DMS114 treated with DMSO at 0.1 percent for 48 hours (cell line): ENCODE measurements around the gene FUBP1.
"Not testable (repeated sequence)": the region's sequence is repeated elsewhere in the genome, so short reads cannot be mapped to it uniquely, and the experiment has no call there.

Source experiments
- DNase-seq: peaks from one replicate; lab custom pipeline; 2025; ENCODE audit not compliant: unreplicated experiment; lab: John Stamatoyannopoulos, UW

Gene FUBP1

GRCh38 chr1:77948841-77949424 lies 29.9 kb downstream of the FUBP1 start:
- DNase-seq = no peak

GRCh38 chr1:77945345-77945744 lies 33.5 kb downstream of the FUBP1 start:
- DNase-seq = no peak

- DNase-seq = no peak
Observed at GRCh38 chr1:77942400-77943140, 36.3 kb downstream of the FUBP1 start.

- no peak for DNase-seq
Observed at GRCh38 chr1:77940921-77941570, 37.8 kb downstream of the FUBP1 start.

GRCh38 chr1:77938651-77939050 lies 40.2 kb downstream of the FUBP1 start:
- no peak for DNase-seq

GRCh38 chr1:77929806-77930205 lies 49.1 kb downstream of the FUBP1 start:
- no peak for DNase-seq

- DNase-seq = no peak
Observed at GRCh38 chr1:77927414-77927813, 51.5 kb downstream of the FUBP1 start.

GRCh38 chr1:77926561-77927357 lies 52.1 kb downstream of the FUBP1 start:
- no peak for DNase-seq

- no peak for DNase-seq
Observed at GRCh38 chr1:77925956-77926355, 52.9 kb downstream of the FUBP1 start.

- no peak for DNase-seq
Observed at GRCh38 chr1:77925518-77925917, 53.4 kb downstream of the FUBP1 start.

- not testable (repeated sequence) for DNase-seq
Observed at GRCh38 chr1:77918918-77919317, 60.0 kb downstream of the FUBP1 start.

GRCh38 chr1:77910116-77910515 lies 68.8 kb downstream of the FUBP1 start:
- DNase-seq = no peak

- DNase-seq = no peak
Observed at GRCh38 chr1:77906624-77907023, 72.2 kb downstream of the FUBP1 start.

GRCh38 chr1:77906019-77906545 lies 72.8 kb downstream of the FUBP1 start:
- DNase-seq = no peak

GRCh38 chr1:77905603-77906002 lies 73.3 kb downstream of the FUBP1 start:
- DNase-seq = no peak

GRCh38 chr1:77900687-77901293 lies 78.1 kb downstream of the FUBP1 start:
- DNase-seq = peak; percentile 59

GRCh38 chr1:77899647-77900320 lies 79.1 kb downstream of the FUBP1 start:
- no peak for DNase-seq
